ENCODE measurements around the gene SLC38A9. TPM values are rescaled to one million over a fixed set of nuclear protein-coding genes. Genes with fewer than 3 reads are reported as not detected.
A peak's percentile ranks its signal among the peaks of the same experiment; 100 is the strongest.

SLC38A9 gene
- total RNA-seq, 1 donor from 2014 or later: 43.7 TPM

- DNase-seq: no peak
Measured at GRCh38 chr5:55580042-55580441, 132.1 kb downstream of the SLC38A9 start.

- no peak for DNase-seq
Measured at GRCh38 chr5:55578771-55579170, 133.4 kb downstream of the SLC38A9 start.

GRCh38 chr5:55577353-55578060 is 134.6 kb downstream of the SLC38A9 start:
- peak; percentile 22 for DNase-seq

GRCh38 chr5:55576661-55577060 is 135.5 kb downstream of the SLC38A9 start:
- no peak for DNase-seq

Small RNAs within 50 kb of the gene (small RNA-seq; reads per million reads assigned to genes)
- gene AC016632.1 (ENCODE audit: low replicate concordance): not detected

Other genes with a start within 250 kb of the SLC38A9 start
- gene PLPP1, start 177.4 kb downstream of the SLC38A9 start, total RNA-seq: 89.5 TPM
- not detected for gene DDX4, start 25.7 kb upstream of the SLC38A9 start, total RNA-seq
- 13.2 TPM for gene IL31RA, start 139.0 kb upstream of the SLC38A9 start, total RNA-seq

Data from skin of body (tissue), 3 donors.